T-cell (primary cell): Measurements from ENCODE around the gene PLEKHF1. TPM values are rescaled to one million over a fixed set of nuclear protein-coding genes. Genes with fewer than 3 reads are reported as not detected.

Experiments used
- ATAC-seq, 4 experiments: fragments of 200-7000 bp in 3 of 4; fragments of 150-1000 bp in 1 of 4; cut with Tn5 transposase; replicated peaks in 1 of 4; 1 replicate in 3 of 4; 2 replicates in 1 of 4; pipeline ENCODE4 v1.10.0; 2021; ENCODE audit warnings: moderate library complexity in 3 of 4, mild to moderate bottlenecking in 2 of 4, moderate number of reproducible peaks in 1 of 4
- CTCF ChIA-PET, 2 donors: fragments of 300-600 bp; sonication (Branson Sonifier 250); formaldehyde crosslinking; loops; one replicate each; lab custom pipeline; 2022; ENCODE audit warnings: antibody characterized with exemption in 2 of 2; lab: Charles Lee
- POLR2A ChIA-PET, 2 donors: fragments of 300-600 bp; sonication (Branson Sonifier 250); formaldehyde crosslinking; loops; one replicate each; lab custom pipeline; 2022; ENCODE audit warnings: antibody characterized with exemption in 2 of 2; lab: Charles Lee
- DNase-seq, 35 experiments: peaks; one replicate each; pipeline versions ENCODE4 v3.0.0 to v3.0.0-alpha.2; 2013 to 2023
- H3K27ac ChIP-seq: one replicate; pipeline ENCODE4 v1.5.1; 2013; ENCODE audit warnings: low read length
- H3K27me3 ChIP-seq, 2 experiments: replicated peaks in 1 of 2; 1 replicate in 1 of 2; 2 replicates in 1 of 2; pipeline versions ENCODE4 v1.6.1 to v1.7.0; 2013; ENCODE audit warnings: low read length in 1 of 2, mixed read lengths in 1 of 2; ENCODE audit not compliant: control insufficient read depth in 2 of 2, insufficient read depth in 2 of 2; ENCODE audit errors: extremely low read depth in 1 of 2
- H3K36me3 ChIP-seq, 2 donors: 1 replicate in 1 of 2; 2 replicates in 1 of 2; pipeline versions ENCODE4 v1.6.1 to v1.7.0; 2013; ENCODE audit warnings: low read length in 1 of 2; ENCODE audit not compliant: control insufficient read depth in 2 of 2, insufficient read depth in 1 of 2; ENCODE audit errors: extremely low read depth in 1 of 2
- H3K4me1 ChIP-seq, 2 experiments: 1 replicate in 1 of 2; 2 replicates in 1 of 2; pipeline versions ENCODE4 v1.6.1 to v1.7.0; 2013; ENCODE audit warnings: low read length in 2 of 2, mixed read lengths in 1 of 2; ENCODE audit not compliant: insufficient read depth in 2 of 2, control insufficient read depth in 1 of 2; ENCODE audit errors: extremely low read depth in 1 of 2
- H3K4me3 ChIP-seq, 2 donors: 1 replicate in 1 of 2; 2 replicates in 1 of 2; pipeline versions ENCODE4 v1.5.1 to v1.7.0; 2013; ENCODE audit warnings: mild to moderate bottlenecking in 2 of 2, low read length in 1 of 2, moderate library complexity in 1 of 2; ENCODE audit not compliant: control insufficient read depth in 1 of 2; ENCODE audit errors: extremely low read depth in 1 of 2
- H3K9me3 ChIP-seq: 2 replicates; pipeline ENCODE4 v1.7.0; 2013
- H3K27ac Mint-ChIP-seq, 2 donors: one replicate each; pipeline ENCODE4 v1.8.0; 2020 to 2021; ENCODE audit warnings: mild to moderate bottlenecking in 2 of 2, mixed read lengths in 2 of 2
- H3K27me3 Mint-ChIP-seq, 2 donors: one replicate each; pipeline ENCODE4 v1.8.0; 2021 to 2022; ENCODE audit warnings: mixed read lengths in 2 of 2
- H3K36me3 Mint-ChIP-seq: one replicate; pipeline ENCODE4 v1.8.0; 2021; ENCODE audit warnings: mixed read lengths
- H3K4me1 Mint-ChIP-seq, 3 donors: one replicate each; pipeline ENCODE4 v1.8.0; 2020 to 2022; ENCODE audit warnings: mixed read lengths in 3 of 3, mild to moderate bottlenecking in 1 of 3
- H3K4me3 Mint-ChIP-seq, 3 donors: one replicate each; pipeline ENCODE4 v1.8.0; 2020 to 2022; ENCODE audit warnings: mild to moderate bottlenecking in 3 of 3, mixed read lengths in 3 of 3, moderate library complexity in 3 of 3
- H3K9me3 Mint-ChIP-seq, 3 donors: one replicate each; pipeline ENCODE4 v1.8.0; 2020 to 2022; ENCODE audit warnings: mixed read lengths in 3 of 3
- WGBS: methylation state at CpG from one replicate; pipeline ENCODE4 v1.1.5; 2013; ENCODE audit warnings: missing lambda C conversion rate; ENCODE audit not compliant: insufficient coverage; 5-methylcytosine and 5-hydroxymethylcytosine counted together
- total RNA-seq, 35 experiments: library from RNA in 6 of 35; stranded (reverse) in 6 of 35; fragments of 120-200 nt in 1 of 35; gene quantifications; one replicate each; pipeline versions ENCODE4 v1.2.1 to v1.2.4 and lab custom pipeline; 2013 to 2026

PLEKHF1 gene
- 10 to 100 TPM; 13.2 to 42.6 (median 34.5) TPM for total RNA-seq
- 25.5 TPM for total RNA-seq (2013)
- 8.4 to 60.2 (median 23.4) reads per million in 29 experiments for total RNA-seq (lab: John Stamatoyannopoulos, UW)

DNA sequence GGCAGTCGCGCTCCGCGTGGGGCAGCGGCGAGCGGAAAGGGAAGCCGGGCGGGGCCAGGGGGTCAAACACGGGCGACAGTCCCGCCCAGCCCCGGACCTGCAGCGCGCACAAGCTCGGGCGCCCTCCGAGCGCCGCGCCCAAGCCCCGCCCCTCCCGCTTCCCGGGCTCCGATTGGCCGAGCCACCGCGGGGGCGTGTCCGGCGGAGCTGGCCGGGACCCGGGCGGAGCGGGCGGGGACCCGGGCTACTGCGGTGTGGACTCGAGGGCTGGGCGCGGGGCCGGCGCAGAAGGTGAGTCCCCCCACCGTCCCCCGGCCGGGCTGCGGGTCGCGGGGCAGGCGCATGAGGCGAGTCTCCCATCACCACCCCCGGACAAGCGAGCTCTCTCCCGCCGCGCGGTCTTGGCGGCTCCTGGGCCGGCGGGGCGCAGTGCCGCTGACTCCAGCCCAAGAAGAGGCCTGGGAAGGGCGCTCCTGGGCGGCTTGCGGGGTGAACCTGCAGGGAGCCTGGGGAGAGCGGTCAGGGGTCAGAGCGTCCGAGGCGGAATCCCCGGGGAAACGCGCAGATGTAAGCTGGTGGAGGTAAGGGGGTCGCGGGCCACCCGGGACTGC lies at the start of gene PLEKHF1:
TSS of gene PLEKHF1 (plus strand) at position 247 of the 611 bp plus-strand sequence. CDS start 8,379 bp downstream, outside the sequence.
- Mint-ChIP-seq H3K36me3 (peaks cover 9% of the 10 kb centered on the region), H3K27ac (peak within 1 kb of the TSS; percentile 95 to 97), H3K4me1 (peaks cover 60 to 71% (median 67%) of the 10 kb centered on the region in 3 donors), H3K27me3 (no peaks in the 10 kb centered on the region), H3K9me3 (no peaks in the 10 kb centered on the region), H3K4me3 (peak within 1 kb of the TSS; percentile 88 to 93 (median 89))
- H3K4me1 ChIP-seq, result peaks cover 39 to 70% of the 10 kb centered on the region in 2 experiments
- DNase-seq (peak; percentile 36 to 87 (median 63)), ATAC-seq (peak; percentile 77 to 80 (median 78))
- ChIA-PET POLR2A (interaction anchor here (0.5 to 1.1 kb wide), 3 partner anchors 11 to 276 kb away, joined by 3 to 4 read pairs (median 3); partner anchors contain the start of gene POP4 (in 1 of the 2)), CTCF (interaction anchor here (0.6 to 4.2 kb wide), 9 partner anchors 8 to 61 kb away, joined by 4 to 42 read pairs (median 6); partner anchors contain the start of gene POP4 (in 1 of the 2))
- H3K9me3 ChIP-seq, result no peaks in the 10 kb centered on the region
- peak within 1 kb of the TSS; percentile 97 for H3K27ac ChIP-seq
- peaks cover 0 to 6% of the 10 kb centered on the region in 2 donors for H3K36me3 ChIP-seq
- H3K27me3 ChIP-seq, result no peaks in the 10 kb centered on the region
- WGBS, result under 1% methylated on average over 65 of the region's 75 CpGs
- peak within 1 kb of the TSS; percentile 90 to 98 for H3K4me3 ChIP-seq

GRCh38 chr19:29615891-29616425 lies 49.3 kb upstream of the PLEKHF1 start:
- DNase-seq, result no peak
- peaks cover 6 to 54% of the 10 kb centered on the region in 2 donors for H3K36me3 ChIP-seq
- POLR2A ChIA-PET, result no interaction called here
- no peaks in the 10 kb centered on the region for H3K9me3 ChIP-seq
- no peak overlapping the region for H3K4me3 Mint-ChIP-seq
- no peaks in the 10 kb centered on the region for H3K27me3 ChIP-seq
- no peak overlapping the region for H3K4me3 ChIP-seq
- H3K27me3 Mint-ChIP-seq, result no peaks in the 10 kb centered on the region
- WGBS, result 95% methylated on average over 9 of the region's 10 CpGs
- no peak overlapping the region for H3K27ac Mint-ChIP-seq
- no peak for ATAC-seq
- CTCF ChIA-PET, result no interaction called here
- H3K4me1 ChIP-seq, result peaks cover 4 to 15% of the 10 kb centered on the region in 2 experiments
- H3K9me3 Mint-ChIP-seq, result no peaks in the 10 kb centered on the region
- H3K36me3 Mint-ChIP-seq, result peaks cover 40% of the 10 kb centered on the region
- H3K27ac ChIP-seq, result no peak overlapping the region
- peaks cover 17 to 21% (median 18%) of the 10 kb centered on the region in 3 donors for H3K4me1 Mint-ChIP-seq

DNA sequence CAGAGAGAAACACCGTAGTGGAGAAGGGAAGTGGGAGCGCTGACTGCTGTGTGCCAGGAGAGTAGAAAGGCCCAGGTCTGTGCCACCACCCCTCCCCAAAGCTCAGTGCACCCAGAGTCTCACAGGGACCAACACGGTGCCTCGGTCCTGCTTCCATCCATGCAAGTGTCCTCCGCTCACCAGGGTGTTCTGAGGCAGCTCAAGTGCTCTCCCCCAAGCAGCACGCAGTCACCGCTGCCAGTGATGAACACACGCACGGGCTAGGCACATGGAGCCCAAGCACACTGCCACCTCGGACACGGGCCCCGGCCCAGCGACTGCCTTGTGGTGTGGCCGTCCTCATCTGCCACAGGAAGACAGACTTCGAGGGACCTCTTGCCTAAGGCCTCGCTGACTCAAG lies 48.7 kb upstream of the PLEKHF1 start:
- WGBS, result 94% methylated on average over 14 of the region's 16 CpGs
- H3K4me1 Mint-ChIP-seq, result peaks cover 21 to 24% (median 22%) of the 10 kb centered on the region in 3 donors
- CTCF ChIA-PET, result interaction anchor here in 1 of 2 donors (0.9 to 1.1 kb wide), 2 partner anchors 78 to 100 kb away, joined by 3 to 4 read pairs; no protein-coding TSS in a partner anchor

DNA sequence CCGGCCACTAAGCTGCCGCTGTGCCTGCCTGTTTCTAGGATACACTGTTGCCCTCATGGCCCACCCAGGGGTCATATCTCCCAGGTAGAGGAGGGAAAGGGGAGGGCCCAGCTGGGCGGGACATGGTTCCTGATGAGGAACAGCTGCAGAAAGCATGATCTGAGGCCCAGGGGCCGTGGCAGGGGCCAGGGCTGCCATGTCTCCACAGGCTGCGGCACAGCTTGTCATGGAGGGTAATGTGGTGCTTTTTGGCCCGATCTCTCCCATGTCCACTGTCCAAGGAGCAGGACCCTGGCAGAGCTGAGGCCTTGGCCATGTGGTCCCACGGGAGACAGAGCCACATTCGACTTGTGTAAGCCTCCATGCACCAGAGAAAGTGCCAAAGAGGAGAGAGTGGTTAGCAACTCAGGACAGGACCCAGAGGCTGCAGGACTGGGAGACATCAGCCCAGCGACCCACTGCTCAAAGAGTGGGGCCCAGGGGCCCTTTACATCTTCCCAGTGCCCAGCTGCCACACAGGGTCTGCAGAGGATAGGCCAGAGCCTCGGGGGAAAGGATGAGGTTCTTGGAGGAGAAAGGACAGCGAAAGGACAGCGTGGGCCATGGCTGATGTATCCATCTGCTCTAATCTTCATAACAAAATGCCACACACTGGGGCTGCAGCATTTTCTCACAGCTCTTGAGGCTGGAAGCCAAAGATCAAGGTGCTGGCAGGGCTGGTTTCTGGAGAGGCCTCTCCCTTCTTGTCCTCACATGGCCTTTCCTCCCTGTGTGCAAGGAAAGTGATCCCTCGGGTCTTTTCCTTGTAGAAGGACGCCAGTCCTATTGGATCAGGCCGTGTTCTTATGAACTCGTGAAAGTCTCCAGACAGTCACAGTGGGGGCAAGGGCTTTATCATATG lies 47.6 kb upstream of the PLEKHF1 start:
- Mint-ChIP-seq H3K36me3 (peaks cover 31% of the 10 kb centered on the region), H3K27me3 (no peaks in the 10 kb centered on the region), H3K27ac (peak overlapping the region; percentile 52), H3K9me3 (no peaks in the 10 kb centered on the region), H3K4me1 (peaks cover 31 to 35% (median 31%) of the 10 kb centered on the region in 3 donors), H3K4me3 (no peak overlapping the region)
- 94% methylated on average over 10 of the region's 16 CpGs for WGBS
- H3K27me3 ChIP-seq, result no peaks in the 10 kb centered on the region
- no peak for DNase-seq
- peaks cover 17 to 26% of the 10 kb centered on the region in 2 experiments for H3K4me1 ChIP-seq
- no peak overlapping the region for H3K4me3 ChIP-seq
- peaks cover 0 to 38% of the 10 kb centered on the region in 2 donors for H3K36me3 ChIP-seq
- ChIA-PET POLR2A (interaction anchor here in 1 of 2 donors (0.6 kb wide), 1 partner anchor 227 kb away, joined by 7 read pairs; no protein-coding TSS in a partner anchor), CTCF (interaction anchor here in 1 of 2 donors (0.9 to 1.1 kb wide), 2 partner anchors 77 to 99 kb away, joined by 3 to 4 read pairs; no protein-coding TSS in a partner anchor)
- ATAC-seq, result no peak
- no peaks in the 10 kb centered on the region for H3K9me3 ChIP-seq
- no peak overlapping the region for H3K27ac ChIP-seq

More for the DNA sequence above, 48.7 kb upstream of the PLEKHF1 start:
- Mint-ChIP-seq H3K27ac (no peak overlapping the region), H3K4me3 (no peak overlapping the region), H3K36me3 (peaks cover 39% of the 10 kb centered on the region), H3K9me3 (no peaks in the 10 kb centered on the region), H3K27me3 (no peaks in the 10 kb centered on the region)
- POLR2A ChIA-PET, result interaction anchor here in 1 of 2 donors (0.6 kb wide), 1 partner anchor 228 kb away, joined by 7 read pairs; no protein-coding TSS in a partner anchor
- Histone ChIP-seq H3K36me3 (peaks cover 4 to 48% of the 10 kb centered on the region in 2 donors), H3K4me1 (peaks cover 9 to 15% of the 10 kb centered on the region in 2 experiments), H3K4me3 (no peak overlapping the region), H3K27me3 (no peaks in the 10 kb centered on the region), H3K9me3 (no peaks in the 10 kb centered on the region), H3K27ac (no peak overlapping the region)
- ATAC-seq (no peak), DNase-seq (no peak)

DNA sequence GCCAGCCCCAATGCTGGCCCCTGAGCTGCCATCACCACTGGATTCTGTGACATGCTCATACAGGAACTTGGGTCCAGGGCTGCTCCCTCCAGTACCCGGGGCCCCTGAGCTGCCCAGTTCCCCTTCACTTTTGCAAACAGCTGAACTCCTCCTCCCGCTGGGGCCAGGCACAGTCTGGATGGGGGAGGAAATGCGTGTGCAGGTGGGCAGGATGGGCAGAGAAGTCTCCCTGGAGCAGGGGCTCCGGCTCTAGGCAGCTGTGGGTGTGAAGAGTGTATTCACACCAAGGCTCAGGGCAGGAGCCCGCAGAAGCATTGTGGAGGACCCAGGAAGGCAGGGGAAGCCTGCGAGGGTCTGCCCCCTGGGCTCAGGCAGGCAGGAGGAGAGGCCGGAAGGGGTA lies 46.8 kb upstream of the PLEKHF1 start:
- Histone ChIP-seq H3K4me3 (no peak overlapping the region), H3K4me1 (peaks cover 19 to 34% of the 10 kb centered on the region in 2 experiments), H3K27me3 (no peaks in the 10 kb centered on the region), H3K27ac (no peak overlapping the region), H3K36me3 (peaks cover 0 to 29% of the 10 kb centered on the region in 2 donors), H3K9me3 (no peaks in the 10 kb centered on the region)
- H3K27me3 Mint-ChIP-seq, result no peaks in the 10 kb centered on the region
- H3K27ac Mint-ChIP-seq, result no peak overlapping the region
- H3K4me3 Mint-ChIP-seq, result no peak overlapping the region
- CTCF ChIA-PET, result no interaction called here
- 79% methylated on average over 6 of the region's 7 CpGs for WGBS
- POLR2A ChIA-PET, result no interaction called here
- peaks cover 23% of the 10 kb centered on the region for H3K36me3 Mint-ChIP-seq
- no peaks in the 10 kb centered on the region for H3K9me3 Mint-ChIP-seq
- no peak for DNase-seq
- no peak for ATAC-seq
- peaks cover 36 to 43% (median 37%) of the 10 kb centered on the region in 3 donors for H3K4me1 Mint-ChIP-seq
